ENCODE measurements around the gene SLC22A14.

SLC22A14 gene

GRCh38 chr3:38347421-38348200 is 65.5 kb downstream of the SLC22A14 start:
- DNase-seq = no peak

DNA sequence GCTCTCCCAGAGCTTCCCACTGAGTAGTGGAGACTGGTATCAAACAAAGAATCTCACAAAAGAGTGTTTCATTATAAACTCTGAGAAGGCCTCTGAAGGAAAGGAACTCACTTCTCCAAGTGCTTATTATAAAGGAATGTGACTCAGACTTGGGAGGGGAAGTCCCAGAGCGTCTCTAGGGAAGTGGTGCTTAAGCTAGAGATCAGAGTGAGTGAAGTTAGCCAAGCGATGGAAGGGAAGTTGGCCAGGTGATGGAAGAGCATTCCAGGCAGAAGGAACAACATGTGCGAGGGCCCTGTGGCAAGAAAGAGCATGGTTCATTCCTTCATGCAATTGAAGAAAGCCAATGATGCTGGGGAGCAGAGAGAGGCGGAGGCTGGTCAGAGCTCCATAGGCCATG is 66.8 kb downstream of the SLC22A14 start:
- DNase-seq = no peak

GRCh38 chr3:38349684-38350359 is 67.7 kb downstream of the SLC22A14 start:
- no peak for DNase-seq

DNA sequence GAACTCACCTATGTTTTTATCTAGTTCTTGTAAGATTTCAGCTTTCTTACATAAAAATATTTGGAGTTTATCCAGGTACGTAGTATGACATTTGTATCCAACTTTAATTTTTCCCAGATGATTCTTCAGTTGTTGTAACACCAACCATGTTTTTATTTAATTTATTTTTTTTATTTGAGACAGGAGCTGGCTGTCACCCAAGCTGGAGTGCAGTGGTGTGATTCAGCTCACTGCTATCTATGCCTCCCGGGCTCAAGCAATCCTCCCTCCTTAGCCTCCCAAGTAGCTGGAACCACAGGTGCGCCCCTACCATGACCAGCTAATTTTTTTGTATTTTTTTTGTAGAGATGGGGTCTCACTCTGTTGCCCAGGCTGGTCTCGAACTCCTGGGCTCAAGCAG is 71.1 kb downstream of the SLC22A14 start:
- no peak for DNase-seq

DNA sequence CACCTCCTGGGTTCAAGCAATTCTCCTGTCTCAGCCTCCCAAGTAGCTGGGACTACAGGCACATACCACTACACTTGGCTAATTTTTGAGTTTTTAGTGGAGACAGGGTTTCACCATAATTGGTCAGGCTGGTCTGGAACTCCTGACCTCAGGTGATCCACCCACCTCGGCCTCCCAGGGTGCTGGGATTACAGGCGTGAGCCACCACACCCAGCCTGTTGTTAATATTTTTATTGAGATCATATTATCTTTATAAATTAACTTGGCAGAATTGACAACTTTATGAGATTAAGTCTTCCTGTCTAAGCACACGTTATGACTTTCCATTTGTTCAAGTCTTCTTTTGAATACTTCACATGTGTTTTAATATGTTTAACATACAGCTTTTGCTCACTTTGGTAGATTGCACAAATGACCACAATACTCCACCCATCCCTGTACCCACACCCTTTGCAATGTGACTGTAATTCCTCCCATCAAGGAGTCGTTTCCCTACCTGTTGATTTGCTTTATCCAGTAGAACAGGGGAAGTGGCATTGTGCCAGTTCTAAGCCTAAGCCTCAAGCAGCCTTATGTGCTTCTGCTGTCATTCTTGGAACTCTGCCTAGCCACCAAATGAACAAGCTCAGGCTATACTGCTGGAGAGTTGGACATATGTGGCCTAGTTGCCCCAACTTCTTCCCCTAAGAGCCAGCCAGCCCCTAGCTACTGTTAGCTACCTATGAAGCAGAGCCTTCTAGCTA is 72.7 kb downstream of the SLC22A14 start:
- DNase-seq = no peak

DNA sequence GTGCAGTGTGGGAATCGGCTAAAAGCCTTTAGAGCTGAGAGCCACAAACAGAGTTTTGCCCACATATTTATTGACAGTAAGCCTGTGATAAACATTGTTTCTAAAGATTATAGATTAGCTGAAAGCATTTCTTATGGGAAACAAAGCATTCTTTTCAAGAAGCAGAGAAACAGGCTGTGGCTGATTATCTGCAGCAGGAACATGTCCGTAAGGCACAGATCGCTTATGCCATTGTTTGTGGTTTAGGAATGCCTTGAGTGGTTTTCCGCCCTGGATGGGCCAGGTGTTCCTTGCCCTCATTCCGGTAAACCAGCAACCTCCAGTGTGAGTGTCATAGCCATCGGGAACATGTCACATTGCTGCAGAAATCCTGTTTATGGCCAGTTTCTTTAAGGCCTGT is 76.9 kb downstream of the SLC22A14 start:
- DNase-seq = no peak

- no peak for DNase-seq
Observed at GRCh38 chr3:38360345-38360744, 78.3 kb downstream of the SLC22A14 start.

- no peak for DNase-seq
Observed at GRCh38 chr3:38361496-38361895, 79.4 kb downstream of the SLC22A14 start.

DNA sequence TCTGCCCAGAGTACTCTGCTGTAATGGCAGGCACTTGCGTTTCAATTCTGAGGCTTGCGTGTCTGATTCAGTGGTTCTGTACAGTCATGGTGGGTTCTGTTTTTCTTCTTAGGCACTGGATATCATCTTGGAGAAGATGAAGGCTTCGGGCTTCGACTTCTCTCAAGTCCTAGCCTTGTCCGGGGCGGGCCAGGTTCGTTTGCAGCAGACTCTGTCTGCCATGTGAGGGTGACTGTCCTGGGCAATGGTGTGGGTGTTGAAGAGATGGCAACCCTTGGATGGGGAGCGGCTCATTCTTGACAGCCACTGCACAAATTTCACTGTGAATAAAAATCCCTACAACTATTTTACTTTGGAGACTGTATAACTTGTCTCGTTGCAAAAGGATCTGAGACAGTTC is 80.7 kb downstream of the SLC22A14 start:
- DNase-seq = no peak

GRCh38 chr3:38364721-38365400 is 82.8 kb downstream of the SLC22A14 start:
- no peak for DNase-seq

DNA sequence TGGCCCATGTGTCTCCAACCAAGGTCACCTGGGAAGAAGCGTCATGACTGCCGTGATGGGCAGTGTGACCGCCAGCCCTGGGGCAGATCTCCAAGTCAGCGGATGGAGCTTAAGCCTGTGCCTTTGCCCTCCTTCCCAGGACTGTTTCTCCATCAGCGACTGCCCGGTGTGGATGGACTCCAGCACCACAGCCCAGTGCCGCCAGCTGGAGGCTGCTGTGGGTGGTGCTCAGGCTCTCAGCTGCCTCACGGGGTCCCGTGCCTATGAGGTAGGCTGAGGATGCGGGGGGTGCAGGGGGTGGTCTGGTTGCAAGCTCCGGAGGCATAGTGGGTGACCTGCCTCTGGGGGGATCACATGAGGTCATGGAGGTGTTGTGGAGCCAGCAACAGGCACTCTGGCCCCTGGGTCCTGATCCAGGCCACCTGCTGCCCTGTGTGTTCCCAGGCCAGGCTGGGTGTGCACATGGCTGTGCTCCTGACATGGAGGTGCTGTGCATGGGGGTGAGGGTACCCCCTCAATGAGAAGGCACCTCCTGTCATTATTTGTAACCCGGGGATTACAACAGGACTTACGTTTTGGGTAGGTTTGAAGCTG is 83.5 kb downstream of the SLC22A14 start:
- DNase-seq = no peak

GRCh38 chr3:38366082-38366481 is 84.0 kb downstream of the SLC22A14 start:
- DNase-seq = no peak

- no peak for DNase-seq
Observed at GRCh38 chr3:38367779-38368178, 85.7 kb downstream of the SLC22A14 start.
